Thyroid gland (tissue), 4 donors: ENCODE results near the gene VWF.

Source experiments
- CTCF ChIP-seq, 6 experiments: fragments of 200-600 bp in 3 of 6; fragments of 450-650 bp in 3 of 6; sonication (generic) in 3 of 6; IDR thresholded peaks; one replicate each; pipeline ENCODE4 v1.5.1; 2016 to 2019; ENCODE audit warnings: antibody characterized with exemption in 6 of 6, mild to moderate bottlenecking in 2 of 6, inconsistent platforms in 1 of 6, moderate library complexity in 1 of 6
- POLR2A ChIP-seq, 2 donors: fragments of 450-650 bp; IDR thresholded peaks; one replicate each; pipeline ENCODE4 v1.6.1; 2017; ENCODE audit warnings: antibody characterized with exemption in 2 of 2, mild to moderate bottlenecking in 2 of 2, moderate library complexity in 1 of 2

DNA sequence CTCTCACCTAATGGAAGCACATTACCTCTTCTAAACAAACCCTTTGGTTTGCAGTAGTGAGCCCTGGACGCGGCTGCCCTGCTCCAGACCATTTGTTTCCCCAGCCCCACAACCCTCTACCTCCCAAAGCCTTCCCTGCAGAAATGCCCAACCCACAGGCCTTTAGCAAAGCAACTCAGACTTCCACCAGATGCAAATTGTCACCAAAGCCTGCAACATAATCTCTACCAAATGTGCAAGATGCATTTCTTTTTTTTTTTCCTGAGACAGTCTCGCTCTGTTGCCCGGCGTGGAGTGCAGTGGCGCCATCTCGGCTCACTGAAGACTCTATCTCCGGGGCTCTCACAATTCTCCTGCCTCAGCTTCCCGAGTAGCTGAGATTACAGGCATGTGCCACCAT lies 56.2 kb downstream of the VWF start:
- no peak for TF ChIP-seq CTCF (IDR thresholded peaks at IDR 0.05)
- no peak for TF ChIP-seq POLR2A (IDR thresholded peaks at IDR 0.05)
